Endodermal cell (in vitro differentiated cells): ENCODE data around the gene RBM24. TPM values are rescaled to one million over a fixed set of nuclear protein-coding genes. Genes with fewer than 3 reads are reported as not detected.

Source experiments
- DNase-seq: peaks from one replicate; pipeline ENCODE4 v3.0.0-alpha.2; 2017
- H3K27ac ChIP-seq: 2 replicates; pipeline ENCODE4 v1.5.1; 2013; ENCODE audit warnings: mild to moderate bottlenecking, low read depth, low read length, moderate library complexity
- H3K27me3 ChIP-seq: 2 replicates; pipeline ENCODE4 v1.6.1; 2013; ENCODE audit warnings: mild to moderate bottlenecking, low read length, moderate library complexity; ENCODE audit not compliant: insufficient read depth, control insufficient read depth, poor library complexity, severe bottlenecking
- H3K36me3 ChIP-seq: 2 replicates; pipeline ENCODE4 v1.7.0; 2013; ENCODE audit warnings: mild to moderate bottlenecking, low read length, moderate library complexity; ENCODE audit not compliant: control insufficient read depth, insufficient read depth
- H3K4me1 ChIP-seq: one replicate; pipeline ENCODE4 v1.7.0; 2013; ENCODE audit warnings: low read length; ENCODE audit not compliant: control insufficient read depth, insufficient read depth
- H3K4me3 ChIP-seq: 2 replicates; pipeline ENCODE4 v1.5.1; 2013; ENCODE audit warnings: mild to moderate bottlenecking, low read length, moderate library complexity
- H3K9ac ChIP-seq: 2 replicates; pipeline ENCODE4 v1.6.1; 2013; ENCODE audit warnings: mild to moderate bottlenecking, low read length, moderate library complexity; ENCODE audit not compliant: poor library complexity, severe bottlenecking; ENCODE audit errors: extremely low read depth
- H3K9me3 ChIP-seq: 2 replicates; pipeline ENCODE4 v1.6.1; 2013; ENCODE audit warnings: mild to moderate bottlenecking, low read length, moderate library complexity; ENCODE audit not compliant: control insufficient read depth
- H3K27ac Mint-ChIP-seq: 2 replicates; pipeline ENCODE4 v1.8.0; 2020; ENCODE audit warnings: mixed read lengths
- H3K27me3 Mint-ChIP-seq: 2 replicates; pipeline ENCODE4 v1.8.0; 2021; ENCODE audit warnings: mild to moderate bottlenecking, mixed read lengths; ENCODE audit not compliant: insufficient read depth
- H3K36me3 Mint-ChIP-seq: 2 replicates; pipeline ENCODE4 v1.8.0; 2020; ENCODE audit warnings: low read depth, mixed read lengths
- H3K4me1 Mint-ChIP-seq: 2 replicates; pipeline ENCODE4 v1.8.0; 2020; ENCODE audit warnings: mixed read lengths
- H3K4me3 Mint-ChIP-seq: 2 replicates; pipeline ENCODE4 v1.8.0; 2020; ENCODE audit warnings: mild to moderate bottlenecking, moderate library complexity, mixed read lengths
- H3K9me3 Mint-ChIP-seq: 2 replicates; pipeline ENCODE4 v1.8.0; 2020; ENCODE audit warnings: mild to moderate bottlenecking, mixed read lengths
- WGBS, 2 experiments: methylation state at CpG; one replicate each; pipeline versions ENCODE4 v1.1.5 to v1.1.7; 2013; ENCODE audit warnings: missing lambda C conversion rate in 2 of 2, mixed read lengths in 1 of 2; ENCODE audit not compliant: insufficient coverage in 1 of 2, insufficient read length in 1 of 2; 5-methylcytosine and 5-hydroxymethylcytosine counted together
- total RNA-seq, 2 donors: library from RNA; stranded (reverse); fragmentation: NEBNext Ultra II Directional in 1 of 2; extraction: Animal tissue kit (Norgen Biotek cat#: 25700) in 1 of 2; gene quantifications; 2 replicates in 1 of 2; 3 replicates in 1 of 2; pipeline ENCODE4 v1.2.1, GENCODE V29; 2021
- TF ChIP-seq, protein P1 (sequence below): fragments of 200-600 bp; sonication (generic); conservative IDR thresholded peaks from 2 replicates; pipeline ENCODE4 v1.5.0; 2021; ENCODE audit warnings: antibody characterized with exemption, mild to moderate bottlenecking

The RBM24 gene
- total RNA-seq, 2 donors from 2014 or later = 15.2 to 18.9 TPM

DNA sequence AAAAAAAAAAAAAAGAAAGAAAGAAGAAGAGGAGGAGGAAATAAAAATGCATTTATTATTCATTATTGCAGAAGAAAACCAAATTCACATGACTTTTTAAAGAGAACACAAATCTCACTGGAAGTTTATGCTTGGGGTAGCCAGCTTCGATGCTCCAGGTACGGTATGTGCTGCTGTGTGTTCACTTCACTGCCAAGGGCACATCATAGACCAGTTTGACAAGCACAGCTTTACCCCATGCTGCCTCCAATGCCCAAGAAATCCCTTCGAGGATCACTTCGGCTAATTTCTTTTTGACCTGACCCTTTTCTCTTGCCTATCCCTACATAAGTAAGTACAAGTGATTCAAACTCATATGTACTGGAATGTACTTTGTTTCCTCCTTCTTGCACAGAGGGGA, 41.9 kb upstream of the RBM24 start:
- WGBS, 2 experiments = 96 to 100% methylated on average over 2 to 4 of the region's 4 CpGs
- Mint-ChIP-seq H3K27ac (no peak overlapping the region), H3K4me1 (peaks cover 8% of the 10 kb centered on the region)

DNA sequence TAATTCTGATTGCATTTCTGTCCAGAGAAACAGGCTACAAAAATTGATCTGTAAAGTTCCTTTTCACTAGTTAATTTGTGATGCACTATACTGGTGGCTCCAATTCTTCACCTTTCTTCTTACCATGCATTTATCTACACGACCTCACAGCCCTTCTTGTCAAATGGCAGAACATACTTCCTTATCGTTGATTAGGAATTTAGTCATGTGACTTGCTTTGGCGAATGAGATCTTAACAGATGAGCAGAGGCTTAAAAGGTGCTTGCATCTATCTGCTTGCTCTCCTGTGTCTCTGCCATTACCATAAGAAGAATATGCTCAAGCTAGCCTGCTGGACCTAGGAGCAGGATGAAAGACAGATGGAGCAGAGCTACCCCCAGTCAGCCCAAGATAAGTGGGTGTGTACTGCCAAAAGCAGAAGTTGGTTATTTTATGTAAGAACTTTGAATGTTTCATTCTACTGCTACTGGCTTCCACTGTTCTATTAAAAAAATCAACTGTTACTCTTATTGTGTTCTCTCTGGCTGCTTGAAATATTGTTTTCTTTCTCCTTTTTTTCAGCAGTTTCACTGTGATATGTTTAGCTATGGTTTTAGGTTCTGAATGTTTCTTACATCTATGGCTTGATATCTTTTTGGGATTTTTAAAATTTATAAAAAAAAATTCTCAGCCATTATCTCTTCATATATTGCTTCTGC, 40.2 kb upstream of the RBM24 start:
- peaks cover 11% of the 10 kb centered on the region for H3K9me3 Mint-ChIP-seq
- TF ChIP-seq, protein P1, sequence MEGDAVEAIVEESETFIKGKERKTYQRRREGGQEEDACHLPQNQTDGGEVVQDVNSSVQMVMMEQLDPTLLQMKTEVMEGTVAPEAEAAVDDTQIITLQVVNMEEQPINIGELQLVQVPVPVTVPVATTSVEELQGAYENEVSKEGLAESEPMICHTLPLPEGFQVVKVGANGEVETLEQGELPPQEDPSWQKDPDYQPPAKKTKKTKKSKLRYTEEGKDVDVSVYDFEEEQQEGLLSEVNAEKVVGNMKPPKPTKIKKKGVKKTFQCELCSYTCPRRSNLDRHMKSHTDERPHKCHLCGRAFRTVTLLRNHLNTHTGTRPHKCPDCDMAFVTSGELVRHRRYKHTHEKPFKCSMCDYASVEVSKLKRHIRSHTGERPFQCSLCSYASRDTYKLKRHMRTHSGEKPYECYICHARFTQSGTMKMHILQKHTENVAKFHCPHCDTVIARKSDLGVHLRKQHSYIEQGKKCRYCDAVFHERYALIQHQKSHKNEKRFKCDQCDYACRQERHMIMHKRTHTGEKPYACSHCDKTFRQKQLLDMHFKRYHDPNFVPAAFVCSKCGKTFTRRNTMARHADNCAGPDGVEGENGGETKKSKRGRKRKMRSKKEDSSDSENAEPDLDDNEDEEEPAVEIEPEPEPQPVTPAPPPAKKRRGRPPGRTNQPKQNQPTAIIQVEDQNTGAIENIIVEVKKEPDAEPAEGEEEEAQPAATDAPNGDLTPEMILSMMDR = no peak
- Histone ChIP-seq H3K9me3 (peaks cover 4% of the 10 kb centered on the region), H3K27ac (no peak overlapping the region), H3K4me3 (no peak overlapping the region), H3K9ac (no peak overlapping the region), H3K4me1 (no peaks in the 10 kb centered on the region), H3K27me3 (no peaks in the 10 kb centered on the region), H3K36me3 (no peaks in the 10 kb centered on the region)
- 82 to 87% methylated on average over 3 of the region's 3 CpGs for WGBS, 2 experiments
- H3K4me3 Mint-ChIP-seq = no peak overlapping the region
- H3K27ac Mint-ChIP-seq = no peak overlapping the region
- peaks cover 8% of the 10 kb centered on the region for H3K4me1 Mint-ChIP-seq
- H3K36me3 Mint-ChIP-seq = no peaks in the 10 kb centered on the region
- DNase-seq = no peak
- no peaks in the 10 kb centered on the region for H3K27me3 Mint-ChIP-seq

More for the DNA sequence above, 41.9 kb upstream of the RBM24 start:
- H3K4me1 ChIP-seq = no peaks in the 10 kb centered on the region
- no peaks in the 10 kb centered on the region for H3K27me3 ChIP-seq
- H3K9me3 Mint-ChIP-seq = peaks cover 5% of the 10 kb centered on the region
- H3K36me3 Mint-ChIP-seq = no peaks in the 10 kb centered on the region
- H3K36me3 ChIP-seq = no peaks in the 10 kb centered on the region
- H3K27me3 Mint-ChIP-seq = no peaks in the 10 kb centered on the region
- no peak overlapping the region for H3K27ac ChIP-seq
- H3K4me3 Mint-ChIP-seq = no peak overlapping the region
- TF ChIP-seq, protein P1 = no peak
- H3K9me3 ChIP-seq = peaks cover 4% of the 10 kb centered on the region
- DNase-seq = no peak
- no peak overlapping the region for H3K4me3 ChIP-seq
- no peak overlapping the region for H3K9ac ChIP-seq

DNA sequence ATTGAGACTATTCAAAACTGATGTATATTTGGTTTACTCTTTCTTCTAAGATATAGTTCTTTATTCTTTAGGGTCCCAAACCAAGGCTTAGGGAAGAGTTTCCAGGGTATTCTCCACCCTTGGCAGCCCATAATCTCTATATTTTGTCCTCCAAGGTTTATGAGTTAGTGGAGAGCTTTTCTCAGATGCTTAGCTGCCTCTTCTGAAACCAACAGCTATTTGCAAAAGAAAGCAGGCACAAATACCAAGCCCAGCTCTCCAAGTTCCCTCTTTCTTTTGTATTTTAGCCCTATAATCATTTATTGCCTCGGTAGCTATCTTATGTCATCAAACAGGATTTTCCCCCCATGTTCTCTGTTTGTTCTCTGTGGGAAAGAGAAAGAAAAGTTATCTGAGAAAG, 39.1 kb upstream of the RBM24 start:
- H3K9me3 Mint-ChIP-seq = peaks cover 11% of the 10 kb centered on the region
- TF ChIP-seq, protein P1 = no peak
- no peak for DNase-seq
- no peak overlapping the region for H3K4me3 Mint-ChIP-seq
- no peak overlapping the region for H3K9ac ChIP-seq
- H3K36me3 ChIP-seq = no peaks in the 10 kb centered on the region
- H3K4me3 ChIP-seq = no peak overlapping the region
- WGBS, 2 experiments = 45% methylated on average over 1 of the region's 1 CpG; no CpG with 5 or more reads in 1 of the 2 experiments
- H3K4me1 Mint-ChIP-seq = peaks cover 4% of the 10 kb centered on the region
- H3K27me3 Mint-ChIP-seq = peaks cover 4% of the 10 kb centered on the region
- H3K27me3 ChIP-seq = no peaks in the 10 kb centered on the region
- no peaks in the 10 kb centered on the region for H3K36me3 Mint-ChIP-seq
- H3K27ac ChIP-seq = no peak overlapping the region
- no peaks in the 10 kb centered on the region for H3K4me1 ChIP-seq
- H3K27ac Mint-ChIP-seq = no peak overlapping the region
- H3K9me3 ChIP-seq = peaks cover 4% of the 10 kb centered on the region
